HEK293T (cell line): ENCODE data around the gene FAM43B.

ENCODE experiments used
- ARNT ChIP-seq: fragments of 450-650 bp; IDR thresholded peaks from 2 replicates; pipeline ENCODE4 v1.6.1; 2017; ENCODE audit warnings: mild to moderate bottlenecking
- BHLHE40 ChIP-seq: fragments of 450-650 bp; IDR thresholded peaks from 2 replicates; pipeline ENCODE4 v1.6.1; 2016; ENCODE audit warnings: mild to moderate bottlenecking, moderate library complexity, borderline replicate concordance
- CTBP1 ChIP-seq: fragments of 450-650 bp; IDR thresholded peaks from 2 replicates; pipeline ENCODE4 v1.6.1; 2016; ENCODE audit warnings: borderline replicate concordance
- FOXA1 ChIP-seq: fragments of 450-650 bp; IDR thresholded peaks from 2 replicates; pipeline ENCODE4 v1.6.1; 2016; ENCODE audit warnings: mild to moderate bottlenecking
- NFRKB ChIP-seq: fragments of 450-650 bp; IDR thresholded peaks from 2 replicates; pipeline ENCODE4 v1.6.1; 2016; ENCODE audit warnings: mild to moderate bottlenecking, moderate library complexity
- SUZ12 ChIP-seq: fragments of 450-650 bp; IDR thresholded peaks from 2 replicates; pipeline ENCODE4 v1.6.1; 2016; ENCODE audit warnings: mild to moderate bottlenecking
- TARDBP ChIP-seq: fragments of 450-650 bp; IDR thresholded peaks from 2 replicates; pipeline ENCODE4 v1.6.1; 2016
- TF ChIP-seq, protein P1 (sequence below): fragments of 450-650 bp; IDR thresholded peaks from 2 replicates; pipeline ENCODE4 v1.6.1; 2016

DNA sequence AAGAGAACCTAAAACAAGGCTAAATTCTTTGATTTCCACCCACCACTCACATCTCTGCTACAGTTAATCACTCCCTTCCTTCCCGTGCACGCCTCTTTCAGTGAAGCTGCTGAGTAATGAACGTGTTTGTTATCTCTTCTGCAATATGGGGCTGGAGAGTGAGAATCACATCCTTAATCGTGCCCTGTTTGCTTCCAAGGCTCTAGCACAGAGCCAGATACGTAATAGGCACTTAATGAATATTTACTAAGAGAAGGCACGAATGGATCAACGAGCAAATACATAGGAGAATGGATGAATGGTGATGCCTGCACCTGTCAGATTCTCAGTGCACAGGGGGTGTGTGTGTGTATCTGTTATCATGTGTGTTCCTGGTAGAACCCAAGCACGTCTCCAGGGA lies 22.1 kb upstream of the FAM43B start:
- TF ChIP-seq BHLHE40 (no peak), SUZ12 (no peak), FOXA1 (no peak), NFRKB (no peak), ARNT (no peak), TARDBP (no peak), CTBP1 (no peak)
- TF ChIP-seq, protein P1, sequence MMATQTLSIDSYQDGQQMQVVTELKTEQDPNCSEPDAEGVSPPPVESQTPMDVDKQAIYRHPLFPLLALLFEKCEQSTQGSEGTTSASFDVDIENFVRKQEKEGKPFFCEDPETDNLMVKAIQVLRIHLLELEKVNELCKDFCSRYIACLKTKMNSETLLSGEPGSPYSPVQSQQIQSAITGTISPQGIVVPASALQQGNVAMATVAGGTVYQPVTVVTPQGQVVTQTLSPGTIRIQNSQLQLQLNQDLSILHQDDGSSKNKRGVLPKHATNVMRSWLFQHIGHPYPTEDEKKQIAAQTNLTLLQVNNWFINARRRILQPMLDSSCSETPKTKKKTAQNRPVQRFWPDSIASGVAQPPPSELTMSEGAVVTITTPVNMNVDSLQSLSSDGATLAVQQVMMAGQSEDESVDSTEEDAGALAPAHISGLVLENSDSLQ = no peak
